ENCODE data around the gene NFX1.

DNA sequence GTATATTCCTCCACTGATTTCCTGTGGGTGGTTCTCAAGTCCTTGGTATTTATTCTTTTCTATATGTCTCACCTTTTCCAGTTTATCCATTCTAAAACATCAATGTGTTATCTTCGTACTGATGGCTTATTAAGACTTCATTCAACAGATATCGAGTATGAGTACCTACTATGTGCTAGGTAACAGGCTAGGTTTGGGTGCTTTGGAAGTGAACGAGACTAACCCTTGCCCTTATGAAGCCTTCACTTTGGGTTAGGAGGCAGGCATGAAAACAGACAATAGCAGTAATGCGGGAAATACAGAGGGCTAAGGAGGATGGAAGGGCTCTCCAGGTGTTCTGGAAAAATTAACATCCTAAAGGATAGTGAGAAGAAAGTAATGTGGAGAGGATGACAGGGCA, 58.7 kb downstream of the NFX1 start:
- TF ChIP-seq EZH2phosphoT487 (IDR thresholded peaks at IDR 0.05) (no peak), EZH2 (IDR thresholded peaks at IDR 0.05) (no peak)
- TF ChIP-seq, protein P1, sequence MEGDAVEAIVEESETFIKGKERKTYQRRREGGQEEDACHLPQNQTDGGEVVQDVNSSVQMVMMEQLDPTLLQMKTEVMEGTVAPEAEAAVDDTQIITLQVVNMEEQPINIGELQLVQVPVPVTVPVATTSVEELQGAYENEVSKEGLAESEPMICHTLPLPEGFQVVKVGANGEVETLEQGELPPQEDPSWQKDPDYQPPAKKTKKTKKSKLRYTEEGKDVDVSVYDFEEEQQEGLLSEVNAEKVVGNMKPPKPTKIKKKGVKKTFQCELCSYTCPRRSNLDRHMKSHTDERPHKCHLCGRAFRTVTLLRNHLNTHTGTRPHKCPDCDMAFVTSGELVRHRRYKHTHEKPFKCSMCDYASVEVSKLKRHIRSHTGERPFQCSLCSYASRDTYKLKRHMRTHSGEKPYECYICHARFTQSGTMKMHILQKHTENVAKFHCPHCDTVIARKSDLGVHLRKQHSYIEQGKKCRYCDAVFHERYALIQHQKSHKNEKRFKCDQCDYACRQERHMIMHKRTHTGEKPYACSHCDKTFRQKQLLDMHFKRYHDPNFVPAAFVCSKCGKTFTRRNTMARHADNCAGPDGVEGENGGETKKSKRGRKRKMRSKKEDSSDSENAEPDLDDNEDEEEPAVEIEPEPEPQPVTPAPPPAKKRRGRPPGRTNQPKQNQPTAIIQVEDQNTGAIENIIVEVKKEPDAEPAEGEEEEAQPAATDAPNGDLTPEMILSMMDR (IDR thresholded peaks at IDR 0.05) = no peak
